GM12865 (cell line): ENCODE data around the gene RYR1.

Experiments used
- DNase-seq: peaks from one replicate; pipeline ENCODE4 v3.0.0; 2010; ENCODE audit warnings: low read depth
- H3K4me3 ChIP-seq: 2 replicates; pipeline ENCODE4 v1.5.1; 2011; ENCODE audit warnings: mild to moderate bottlenecking, low read depth, low read length, control low read depth
- TF ChIP-seq, protein P1 (sequence below): IDR thresholded peaks from 2 replicates; pipeline ENCODE4 v1.5.1; 2011; ENCODE audit warnings: low read length, control low read depth, low read depth, inconsistent platforms; ENCODE audit not compliant: insufficient read depth; ENCODE audit errors: missing control alignments

RYR1 gene

DNA sequence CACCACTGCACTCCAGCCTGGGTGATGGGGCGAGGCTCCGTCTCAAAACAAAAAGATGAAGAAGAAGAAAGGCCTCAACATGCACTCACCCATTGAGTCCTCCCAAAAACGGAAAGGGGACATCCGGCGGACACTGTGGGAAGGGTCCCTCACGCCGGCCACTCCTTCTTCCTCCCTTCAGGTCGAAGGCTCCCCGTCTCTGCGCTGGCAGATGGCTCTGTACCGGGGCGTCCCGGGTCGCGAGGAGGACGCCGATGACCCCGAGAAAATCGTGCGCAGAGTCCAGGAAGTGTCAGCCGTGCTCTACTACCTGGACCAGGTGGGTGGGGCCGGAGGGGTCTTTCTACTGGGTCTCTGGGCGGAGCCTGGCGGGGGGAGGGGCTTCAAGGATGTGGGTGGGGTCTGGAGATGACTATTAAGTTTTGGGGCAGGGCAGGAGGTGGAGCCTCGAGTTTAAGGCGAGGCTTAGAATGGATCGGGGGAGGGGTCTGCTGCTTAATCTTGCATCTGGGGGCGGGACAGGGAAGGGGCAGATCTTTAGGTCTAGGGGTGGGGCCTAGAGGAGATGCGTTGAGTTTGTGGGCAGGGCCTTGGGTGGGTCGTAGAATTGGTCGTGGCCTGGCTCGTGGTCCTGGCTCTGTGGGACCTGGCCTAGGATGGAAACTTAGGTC, 94.1 kb downstream of the RYR1 start:
- no peak for DNase-seq
- TF ChIP-seq, protein P1, sequence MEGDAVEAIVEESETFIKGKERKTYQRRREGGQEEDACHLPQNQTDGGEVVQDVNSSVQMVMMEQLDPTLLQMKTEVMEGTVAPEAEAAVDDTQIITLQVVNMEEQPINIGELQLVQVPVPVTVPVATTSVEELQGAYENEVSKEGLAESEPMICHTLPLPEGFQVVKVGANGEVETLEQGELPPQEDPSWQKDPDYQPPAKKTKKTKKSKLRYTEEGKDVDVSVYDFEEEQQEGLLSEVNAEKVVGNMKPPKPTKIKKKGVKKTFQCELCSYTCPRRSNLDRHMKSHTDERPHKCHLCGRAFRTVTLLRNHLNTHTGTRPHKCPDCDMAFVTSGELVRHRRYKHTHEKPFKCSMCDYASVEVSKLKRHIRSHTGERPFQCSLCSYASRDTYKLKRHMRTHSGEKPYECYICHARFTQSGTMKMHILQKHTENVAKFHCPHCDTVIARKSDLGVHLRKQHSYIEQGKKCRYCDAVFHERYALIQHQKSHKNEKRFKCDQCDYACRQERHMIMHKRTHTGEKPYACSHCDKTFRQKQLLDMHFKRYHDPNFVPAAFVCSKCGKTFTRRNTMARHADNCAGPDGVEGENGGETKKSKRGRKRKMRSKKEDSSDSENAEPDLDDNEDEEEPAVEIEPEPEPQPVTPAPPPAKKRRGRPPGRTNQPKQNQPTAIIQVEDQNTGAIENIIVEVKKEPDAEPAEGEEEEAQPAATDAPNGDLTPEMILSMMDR, result no peak
- no peak overlapping the region for H3K4me3 ChIP-seq

DNA sequence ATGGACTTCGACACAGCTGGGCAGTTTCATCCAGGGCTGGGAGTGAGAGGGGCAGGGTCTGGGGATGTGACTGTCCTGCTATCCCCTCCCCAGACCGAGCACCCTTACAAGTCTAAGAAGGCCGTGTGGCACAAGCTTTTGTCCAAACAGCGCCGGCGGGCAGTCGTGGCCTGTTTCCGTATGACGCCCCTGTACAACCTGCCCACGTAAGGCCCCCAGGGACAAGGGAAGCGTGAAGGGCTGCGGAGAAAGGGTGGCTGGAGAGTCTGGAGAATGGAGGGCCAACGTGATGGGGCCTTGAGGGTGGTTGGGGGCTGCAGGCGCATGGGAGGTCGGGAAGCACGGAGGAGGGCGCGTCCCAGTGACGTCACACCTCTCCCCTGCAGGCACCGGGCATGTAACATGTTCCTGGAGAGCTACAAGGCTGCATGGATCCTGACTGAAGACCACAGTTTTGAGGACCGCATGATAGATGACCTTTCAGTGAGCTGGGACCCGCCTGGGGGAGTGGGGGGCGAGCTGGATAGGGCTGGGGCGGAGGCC, 94.8 kb downstream of the RYR1 start:
- TF ChIP-seq, protein P1, result no peak
- no peak for DNase-seq
- no peak overlapping the region for H3K4me3 ChIP-seq

DNA sequence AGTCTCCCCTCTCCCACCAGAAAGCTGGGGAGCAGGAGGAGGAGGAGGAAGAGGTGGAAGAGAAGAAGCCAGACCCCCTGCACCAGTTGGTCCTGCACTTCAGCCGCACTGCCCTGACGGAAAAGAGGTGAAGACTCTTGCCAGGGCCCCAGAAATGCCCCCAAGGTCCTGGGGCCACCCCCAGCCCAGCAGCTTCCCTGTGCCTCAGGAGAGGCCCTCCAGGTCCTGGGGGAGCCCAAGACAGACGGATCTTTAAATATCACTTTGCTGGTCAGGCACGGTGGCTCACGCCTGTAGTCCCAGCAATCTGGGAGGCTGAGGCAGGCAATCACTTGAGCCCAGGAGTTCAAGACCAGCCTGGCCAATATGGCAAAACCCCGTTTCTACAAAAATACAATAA, 95.4 kb downstream of the RYR1 start:
- no peak overlapping the region for H3K4me3 ChIP-seq
- DNase-seq, result no peak
- TF ChIP-seq, protein P1, result no peak

DNA sequence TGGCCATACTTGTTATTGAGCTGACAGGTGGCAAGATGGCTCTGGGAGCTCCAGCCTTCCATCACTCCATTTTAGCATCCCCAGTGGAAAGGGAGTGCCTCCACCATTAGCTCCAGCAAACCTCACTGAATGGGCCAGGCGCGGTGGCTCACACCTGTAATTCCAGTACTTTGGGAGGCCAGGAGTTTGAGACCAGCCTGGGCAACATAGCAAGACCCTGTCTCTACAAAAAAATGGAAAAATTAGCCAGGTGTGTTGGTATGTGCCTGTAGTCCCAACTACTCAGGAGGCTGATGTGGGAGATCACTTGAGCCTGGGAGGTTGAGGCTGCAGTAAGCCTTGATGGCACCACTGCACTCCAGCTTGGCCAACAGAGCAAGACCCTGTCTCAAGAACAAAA, 98.0 kb downstream of the RYR1 start:
- TF ChIP-seq, protein P1, result no peak
- no peak for DNase-seq
- H3K4me3 ChIP-seq, result no peak overlapping the region

DNA sequence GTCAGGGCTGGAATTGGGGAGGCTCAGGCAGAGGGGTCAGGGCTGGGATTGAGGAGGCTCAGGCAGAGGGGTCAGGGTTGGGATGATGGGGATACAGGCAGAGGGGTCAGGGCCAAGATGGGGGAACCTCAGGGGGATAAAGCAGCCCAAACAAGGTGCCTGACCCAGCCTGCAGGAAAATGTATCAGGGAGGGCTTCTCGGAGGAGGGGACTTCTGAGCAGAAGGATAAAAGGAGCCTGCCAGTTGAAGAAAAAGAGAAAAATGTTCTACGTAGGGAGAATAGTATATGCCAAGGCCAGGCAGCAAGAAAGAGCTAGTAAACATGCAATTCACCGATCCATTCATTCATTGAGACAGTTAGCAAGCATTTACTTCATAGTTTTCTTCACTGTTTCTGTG, 99.4 kb downstream of the RYR1 start:
- H3K4me3 ChIP-seq, result no peak overlapping the region
- TF ChIP-seq, protein P1, result no peak
- no peak for DNase-seq

DNA sequence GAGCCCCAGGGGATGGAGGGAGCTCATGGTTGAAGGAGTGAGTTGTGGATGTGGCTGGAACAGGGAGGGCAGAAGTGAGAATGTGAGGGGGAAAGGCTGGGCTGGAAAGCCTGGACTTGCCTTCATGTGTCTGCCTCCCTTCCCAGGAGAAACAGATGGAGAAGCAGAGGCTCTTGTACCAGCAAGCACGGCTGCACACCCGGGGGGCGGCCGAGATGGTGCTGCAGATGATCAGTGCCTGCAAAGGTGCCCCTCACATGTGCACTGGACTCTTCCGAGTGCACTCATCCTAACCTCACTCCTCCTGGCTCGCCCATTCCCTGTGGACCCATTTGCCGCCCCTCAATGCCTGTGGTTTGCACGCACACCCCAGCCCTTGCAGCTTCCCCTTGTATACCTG, 101.1 kb downstream of the RYR1 start:
- no peak for DNase-seq
- H3K4me3 ChIP-seq, result no peak overlapping the region
- TF ChIP-seq, protein P1, result no peak

DNA sequence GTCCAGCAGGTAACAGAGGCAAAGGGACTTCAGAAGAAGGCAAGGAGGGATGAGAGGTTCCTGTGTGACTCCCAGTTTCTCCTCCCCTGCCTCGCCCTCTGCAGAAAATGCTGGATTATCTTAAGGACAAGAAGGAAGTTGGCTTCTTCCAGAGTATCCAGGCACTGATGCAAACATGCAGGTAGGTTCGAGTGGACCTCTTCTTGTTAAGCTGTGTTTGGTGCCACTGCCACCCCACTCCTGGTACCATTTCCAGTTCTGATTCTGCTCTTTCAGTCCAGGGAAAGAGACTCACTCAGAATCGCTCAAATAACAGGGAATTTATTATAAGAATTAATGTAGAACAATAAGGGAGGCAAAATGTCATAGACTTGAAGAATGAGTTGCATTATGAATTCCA, 101.7 kb downstream of the RYR1 start:
- H3K4me3 ChIP-seq, result no peak overlapping the region
- TF ChIP-seq, protein P1, result no peak
- DNase-seq, result no peak
